C4-2B (cell line): ENCODE results near the gene HERC3.

Experiments used
- CTCF ChIP-seq: fragments of 450-650 bp; conservative IDR thresholded peaks from 2 replicates; pipeline ENCODE4 v1.5.1; 2017; ENCODE audit warnings: mild to moderate bottlenecking
- ZFX ChIP-seq: fragments of 450-650 bp; IDR thresholded peaks from 2 replicates; pipeline ENCODE4 v1.6.1; 2017

DNA sequence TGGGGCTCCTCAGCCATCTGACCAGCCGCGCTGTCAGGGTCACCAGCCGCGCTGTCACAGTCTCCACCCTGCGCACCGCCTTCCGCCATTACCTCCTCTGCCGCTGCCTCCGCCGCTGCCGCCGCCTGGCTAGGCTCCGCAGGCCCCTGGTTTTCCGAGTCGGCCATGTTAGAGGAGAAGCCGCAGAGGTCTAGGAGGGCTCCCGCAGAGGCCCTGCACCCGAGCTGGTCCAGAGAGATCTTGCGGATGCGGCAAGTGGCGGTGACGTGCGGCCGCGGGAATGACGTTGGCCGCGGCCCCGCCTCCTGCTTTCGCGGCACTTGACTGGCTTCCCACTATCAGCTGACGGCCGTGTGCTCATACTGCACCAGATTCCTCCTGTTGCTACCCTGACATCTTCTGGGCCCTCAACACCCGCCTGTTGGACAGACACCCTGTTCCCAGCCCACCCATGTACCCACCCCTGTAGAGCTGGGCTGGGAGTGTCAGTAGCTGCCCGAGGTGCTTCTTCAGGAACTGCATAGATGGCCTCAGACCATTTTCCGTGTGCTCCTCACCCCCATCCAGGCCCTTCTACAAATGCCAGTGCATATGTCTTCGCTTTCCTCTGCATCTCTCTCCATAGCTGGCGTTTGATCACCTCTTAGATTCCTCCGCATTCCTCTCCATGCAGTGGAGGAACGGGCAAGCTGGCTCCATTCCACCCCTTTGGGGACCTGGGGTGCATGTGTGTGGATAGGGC, 105.5 kb downstream of the HERC3 start, which contains the start of gene NAP1L5:
- TF ChIP-seq CTCF (no peak), ZFX (no peak)
